Measurements from ENCODE around the gene LYPD6.

- no peak for TF ChIP-seq EZH2phosphoT487 (IDR thresholded peaks at IDR 0.05; ENCODE audit: insufficient read depth, low read depth)
- no peak for TF ChIP-seq EZH2 (IDR thresholded peaks at IDR 0.05; ENCODE audit: insufficient read depth, poor library complexity, severe bottlenecking)
Measured at GRCh38 chr2:149329068-149329467, 1.3 kb upstream of the LYPD6 start.

Data from GM23248 (cell line).